ENCODE results near the gene FMNL2.

FMNL2 gene

DNA sequence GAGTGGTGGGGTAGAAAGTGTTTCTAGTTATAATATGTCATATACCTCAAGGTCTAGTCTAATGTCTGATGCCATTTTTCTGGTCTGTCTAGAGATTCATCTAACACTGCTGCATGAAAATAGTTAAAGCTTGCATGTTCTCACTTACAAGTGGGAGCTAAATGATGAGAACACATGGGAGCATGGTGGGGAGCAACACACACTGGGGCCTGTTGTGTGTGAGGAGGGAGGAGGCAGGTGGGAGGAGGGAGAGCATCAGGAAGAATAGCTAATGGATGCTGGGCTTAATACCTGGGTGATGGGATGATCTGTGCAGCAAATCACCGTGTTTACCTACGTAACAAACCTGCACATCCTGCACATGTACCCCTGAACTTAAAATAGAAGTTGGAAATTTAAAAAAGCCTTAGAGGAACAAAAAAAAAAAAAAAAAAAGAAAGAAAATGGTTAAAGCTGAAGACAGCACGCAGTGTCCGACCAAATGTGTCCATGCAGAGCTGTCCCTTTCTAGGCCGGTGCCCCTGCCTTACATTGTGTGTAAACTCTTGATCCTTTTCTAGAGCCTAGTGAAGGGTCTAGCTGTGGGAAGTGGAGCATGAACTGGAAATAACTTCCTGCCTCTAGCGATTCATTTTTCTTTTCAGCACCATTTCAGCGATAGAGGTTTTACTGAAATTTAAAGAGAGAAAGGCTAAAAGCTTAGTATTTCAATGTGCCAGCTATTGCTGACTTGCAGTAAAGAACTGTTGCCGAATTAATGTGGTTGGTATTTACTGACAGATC lies 94.0 kb downstream of the FMNL2 start:
- DNase-seq, result no peak

DNA sequence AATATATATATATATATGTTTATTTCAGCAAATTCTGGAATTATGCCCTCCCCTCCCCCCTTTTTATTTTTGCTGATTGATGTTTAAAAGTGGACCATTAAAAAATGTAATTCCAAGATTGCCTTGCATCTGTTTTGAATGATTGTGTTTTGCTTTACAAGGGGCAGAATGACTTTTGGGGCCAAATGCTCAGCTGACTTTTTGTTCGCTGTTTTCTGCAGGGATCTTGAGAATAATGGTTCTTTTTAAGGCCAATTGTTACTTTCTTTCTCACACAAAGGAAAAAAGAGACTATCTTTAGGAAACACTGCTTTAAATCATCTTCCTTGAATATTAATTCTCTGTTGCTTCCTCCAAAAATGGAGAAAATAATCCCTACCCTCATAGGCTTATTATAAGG lies 95.9 kb downstream of the FMNL2 start:
- no peak for DNase-seq

DNA sequence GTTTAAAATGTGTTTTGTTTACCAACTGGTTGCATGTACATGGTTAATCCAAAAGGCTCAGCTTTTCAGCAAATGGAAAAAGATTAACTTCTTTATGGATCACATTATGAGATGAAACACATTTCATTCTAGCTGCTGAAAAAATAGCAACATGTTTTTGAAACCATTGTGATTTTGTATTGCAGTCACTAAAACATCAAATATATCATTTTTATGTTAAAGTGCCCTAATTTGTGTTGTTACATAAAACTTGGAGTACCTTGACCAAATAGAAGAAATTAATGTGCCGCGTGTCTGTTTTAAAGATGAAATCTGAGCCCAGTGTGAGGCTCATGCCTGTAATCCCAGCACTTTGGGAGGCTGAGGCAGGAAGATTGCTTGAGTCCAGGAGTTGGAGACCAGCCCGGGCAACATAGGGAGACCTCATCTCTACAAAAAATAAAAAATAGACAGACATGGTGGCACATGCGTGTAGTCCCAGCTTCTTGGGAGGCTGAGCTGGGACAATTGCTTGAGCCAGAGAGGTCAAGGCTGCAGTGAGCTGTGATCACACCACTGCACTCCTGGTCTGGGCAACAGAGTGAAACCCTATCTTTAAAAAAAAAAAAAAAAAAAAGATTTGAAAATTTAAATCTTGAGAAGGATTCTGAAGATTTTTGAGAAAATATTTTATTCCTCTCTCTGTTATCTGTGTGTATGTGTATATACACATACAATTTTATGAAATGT lies 96.6 kb downstream of the FMNL2 start:
- no peak for DNase-seq

DNA sequence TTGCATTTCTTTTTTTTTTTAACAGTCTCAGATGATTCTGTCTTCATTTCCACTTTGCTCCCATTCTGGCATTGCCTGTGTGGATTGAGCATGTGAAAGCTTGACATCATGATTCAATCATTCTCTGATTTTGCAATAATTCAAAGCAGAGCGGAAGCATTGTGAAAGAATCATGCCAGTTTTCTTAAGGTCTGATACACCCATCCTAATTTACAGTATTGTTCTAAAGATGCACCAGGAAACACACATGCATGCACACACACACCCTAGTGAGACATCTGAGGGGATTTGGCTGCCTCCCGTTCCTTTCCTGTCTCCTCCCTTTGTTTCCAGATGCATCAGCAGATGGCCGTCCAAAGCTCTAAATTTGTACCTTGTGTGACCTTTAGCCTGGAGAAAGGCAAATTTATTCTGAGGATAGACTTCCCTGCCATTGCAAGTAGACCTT lies 97.3 kb downstream of the FMNL2 start:
- no peak for DNase-seq

DNA sequence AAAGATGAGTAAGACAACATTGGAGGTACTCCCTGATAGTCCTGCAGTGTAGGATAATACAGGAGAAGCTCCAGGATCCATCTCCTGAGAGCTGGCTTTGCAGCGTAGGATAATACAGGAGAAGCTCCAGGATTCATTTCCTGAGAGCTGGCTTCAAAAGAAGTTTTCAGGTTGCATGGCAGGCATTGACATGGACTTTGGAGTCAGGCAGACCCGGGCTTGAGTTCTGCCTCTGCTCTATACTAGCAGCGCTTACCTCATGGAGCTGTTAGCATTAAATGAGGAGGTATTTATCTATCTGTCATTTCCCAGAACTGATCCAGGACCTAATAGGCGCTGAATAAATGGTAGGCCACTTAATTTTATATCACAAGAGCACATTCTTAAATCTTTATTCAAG lies 97.8 kb downstream of the FMNL2 start:
- DNase-seq, result no peak

DNA sequence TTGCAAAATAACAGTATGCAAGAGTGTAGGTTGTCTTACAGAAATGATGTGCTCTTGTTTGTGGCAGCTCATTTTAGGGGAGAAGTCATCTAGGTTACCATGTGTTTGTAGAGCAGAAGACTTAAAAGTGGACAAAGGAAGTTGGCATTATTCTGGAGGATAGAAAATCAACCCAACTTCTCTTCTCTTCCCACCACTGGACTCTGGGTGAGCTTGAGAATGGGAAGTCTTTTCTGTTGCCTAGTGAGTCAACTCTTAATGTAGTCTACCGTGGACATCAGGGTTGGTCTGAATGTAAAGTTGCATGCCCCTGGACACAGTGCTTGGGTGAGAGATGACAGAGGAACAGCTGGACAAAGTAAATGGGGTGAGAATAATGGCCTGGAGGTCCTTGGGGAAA lies 98.3 kb downstream of the FMNL2 start:
- DNase-seq, result no peak

DNA sequence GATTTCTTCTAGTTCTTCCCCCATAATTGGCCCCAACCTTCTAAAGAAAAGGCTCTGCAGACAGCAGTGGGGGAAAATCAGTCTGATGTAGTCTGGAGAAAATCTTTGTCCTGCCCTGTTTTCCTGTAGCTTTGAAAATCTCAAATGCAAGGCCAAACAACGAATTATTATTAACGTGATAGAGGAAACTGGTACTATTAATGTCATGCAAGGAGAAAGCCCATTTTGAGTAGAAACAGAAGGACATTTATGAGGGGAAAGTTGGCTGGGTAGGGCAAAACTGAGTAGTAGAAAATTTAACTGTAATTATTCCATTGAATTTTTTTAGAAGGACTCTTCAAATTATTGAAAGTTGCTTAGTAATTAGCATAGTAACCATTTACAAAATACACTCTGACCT lies 98.8 kb downstream of the FMNL2 start:
- DNase-seq, result no peak

DNA sequence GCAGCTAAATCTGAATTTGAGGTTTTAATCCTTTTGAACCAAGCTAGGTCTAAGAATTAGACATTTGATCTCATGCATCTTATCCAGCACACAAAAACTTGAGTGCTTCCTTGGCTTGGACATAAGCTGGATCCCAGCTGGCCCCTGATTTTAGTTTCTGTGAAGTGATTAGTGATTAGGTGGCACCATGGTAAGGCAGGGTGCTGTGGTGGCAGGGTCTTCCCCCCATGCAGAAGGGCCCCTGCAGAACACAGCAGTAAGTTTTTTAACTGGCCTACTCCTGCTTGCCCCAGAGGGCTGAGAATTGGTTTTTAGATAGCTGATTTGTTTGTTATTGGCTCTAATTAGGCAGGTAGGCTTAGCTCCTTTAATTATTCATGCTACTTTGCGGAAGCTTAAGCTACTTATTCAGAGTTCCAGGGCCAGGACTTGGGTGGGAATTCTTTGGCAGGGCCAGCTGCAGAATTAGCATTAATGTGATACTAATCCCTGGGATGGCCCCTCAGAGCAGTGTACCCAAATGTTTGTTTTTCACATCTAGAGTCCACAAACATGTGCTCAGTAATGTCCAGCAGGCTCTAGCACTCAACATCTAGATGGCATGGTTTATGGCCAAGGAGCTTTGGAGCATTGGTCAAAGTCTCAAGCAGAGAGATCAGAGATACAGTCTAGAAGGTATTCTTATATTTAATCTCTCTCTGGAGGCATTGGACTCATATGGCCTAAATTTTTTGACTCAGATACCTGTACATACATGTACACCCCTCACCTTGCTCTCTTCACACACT lies 99.6 kb downstream of the FMNL2 start:
- DNase-seq, result no peak

DNA sequence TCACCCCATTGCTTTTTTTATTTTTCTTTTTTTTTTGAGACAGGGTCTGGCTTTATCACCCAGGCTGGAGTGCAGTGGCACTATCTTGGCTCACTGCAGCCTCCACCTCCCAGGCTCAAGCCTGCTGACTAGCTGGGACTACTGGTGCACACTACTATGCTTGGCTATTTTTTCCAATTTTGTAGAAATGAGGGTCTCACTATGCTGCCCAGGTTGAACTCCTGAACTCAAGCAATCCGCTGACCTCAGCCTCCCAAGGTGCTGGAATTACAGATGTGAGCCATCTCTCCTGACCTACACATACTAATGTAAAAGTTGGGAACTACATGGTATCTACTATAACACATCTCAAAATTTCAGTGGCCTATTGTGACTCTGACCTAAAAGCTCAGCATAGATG lies 101.2 kb downstream of the FMNL2 start:
- no peak for DNase-seq

DNA sequence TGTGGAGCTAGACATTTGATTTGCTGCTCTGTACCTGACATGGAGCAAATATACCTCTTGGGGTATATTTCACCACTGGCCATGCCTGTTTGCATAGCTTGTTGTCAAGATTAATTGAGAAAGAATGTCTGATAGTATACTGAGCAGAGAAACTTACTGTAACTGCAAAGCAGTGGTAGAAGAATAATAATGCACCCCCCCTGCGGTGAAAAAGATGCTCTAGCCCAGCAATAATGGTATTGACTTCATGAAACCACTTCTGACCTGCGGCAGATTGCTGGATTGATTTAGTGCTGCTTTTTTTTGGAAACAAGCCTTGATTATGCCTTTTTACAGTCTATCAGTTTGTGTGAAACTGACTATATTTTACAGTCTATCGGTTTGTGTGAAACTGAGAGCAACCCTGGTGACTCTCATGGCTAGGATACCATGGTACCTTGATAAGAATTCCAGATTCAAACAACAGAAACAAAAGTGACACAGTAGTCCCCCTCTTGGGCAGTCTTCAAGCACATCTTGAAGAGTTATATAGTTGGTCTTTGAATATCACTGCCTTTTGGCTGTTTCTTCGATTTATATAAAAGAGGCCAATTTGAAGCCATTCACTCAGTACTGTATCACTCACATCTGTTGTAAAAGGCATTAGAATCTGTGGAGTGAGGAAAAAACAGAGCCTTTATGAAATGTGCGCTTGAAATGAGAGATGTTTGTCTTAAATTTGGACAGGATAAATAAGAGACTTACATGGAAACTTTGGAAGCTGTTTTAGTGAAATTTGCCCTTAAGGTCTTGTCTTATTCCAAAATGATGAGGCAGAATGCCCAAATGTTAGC lies 102.5 kb downstream of the FMNL2 start:
- no peak for DNase-seq

DNA sequence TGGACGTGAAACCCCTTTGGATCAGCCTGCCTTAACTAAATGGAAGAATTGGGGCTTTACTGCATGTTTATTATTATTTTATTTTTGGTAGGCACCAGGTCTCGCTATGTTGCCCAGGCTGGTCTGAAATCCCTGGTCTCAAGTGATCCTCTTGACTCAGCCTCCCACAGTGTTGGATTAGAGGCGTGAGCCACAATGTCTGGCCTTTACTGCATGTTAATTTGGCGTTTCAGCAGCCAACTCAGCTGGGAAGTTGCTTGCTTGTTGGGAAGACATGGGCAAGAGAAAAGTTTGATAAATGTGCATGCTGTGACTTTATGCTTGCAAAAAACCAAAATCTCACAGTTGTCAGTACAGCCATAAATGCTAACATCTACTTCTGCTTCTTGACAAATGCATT lies 105.1 kb downstream of the FMNL2 start:
- no peak for DNase-seq

DNA sequence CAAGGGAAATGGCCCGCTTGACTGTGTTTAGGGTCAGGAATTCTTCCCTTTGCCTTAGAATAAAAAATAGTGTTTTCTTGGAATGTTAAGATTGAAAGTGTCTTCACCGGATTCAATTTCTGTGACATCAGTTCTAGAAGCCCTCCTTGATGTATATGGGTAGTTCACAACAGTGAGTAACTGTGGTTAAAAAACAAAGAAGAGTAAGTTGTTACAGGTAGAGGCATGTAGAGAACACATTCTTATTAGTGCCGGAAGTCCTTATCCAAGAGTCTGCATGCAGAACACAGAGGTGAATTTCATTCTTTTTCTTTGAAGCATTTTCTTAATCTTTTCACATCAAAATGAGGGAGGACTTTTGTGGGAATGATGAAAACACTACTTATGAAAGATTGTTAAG lies 105.5 kb downstream of the FMNL2 start:
- DNase-seq, result no peak

DNA sequence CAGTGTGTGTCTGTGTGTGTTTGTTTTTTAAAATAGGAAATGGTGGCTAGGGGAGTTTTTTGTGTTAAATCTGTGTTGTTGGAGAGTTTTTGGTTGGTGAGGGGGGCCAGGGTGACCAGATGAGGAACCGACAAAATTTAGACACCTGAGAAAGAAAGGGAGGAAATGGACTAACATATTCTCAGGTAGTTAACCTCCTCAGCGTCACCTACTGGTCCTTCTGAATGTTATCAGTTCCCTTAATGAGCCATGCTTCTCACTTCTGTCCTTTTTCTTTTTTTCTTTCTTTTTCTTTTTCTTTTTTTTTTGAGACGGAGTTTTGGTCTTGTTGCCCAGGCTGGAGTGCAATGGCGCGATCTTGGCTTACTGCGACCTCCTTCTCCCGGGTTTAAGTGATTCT lies 107.0 kb downstream of the FMNL2 start:
- no peak for DNase-seq

DNA sequence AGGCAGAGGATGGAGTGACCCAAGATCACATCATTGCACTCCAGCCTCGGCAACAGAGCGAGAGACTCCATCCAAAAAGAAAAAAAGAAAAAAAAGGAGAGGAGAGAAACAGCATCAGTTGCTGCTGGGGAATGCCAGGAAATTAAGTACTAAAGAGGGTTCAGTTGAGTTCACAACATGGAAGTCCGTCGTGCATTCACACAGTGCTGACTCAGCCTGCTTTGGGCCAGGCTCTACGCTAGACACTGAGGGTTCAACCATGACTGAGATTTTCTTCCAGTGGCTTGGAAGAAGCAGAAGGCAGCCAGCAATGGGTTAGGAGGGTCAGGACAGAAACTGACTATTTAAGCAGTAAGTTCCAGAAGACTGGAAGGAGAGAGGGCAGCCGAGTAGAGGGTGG lies 108.8 kb downstream of the FMNL2 start:
- no peak for DNase-seq

DNA sequence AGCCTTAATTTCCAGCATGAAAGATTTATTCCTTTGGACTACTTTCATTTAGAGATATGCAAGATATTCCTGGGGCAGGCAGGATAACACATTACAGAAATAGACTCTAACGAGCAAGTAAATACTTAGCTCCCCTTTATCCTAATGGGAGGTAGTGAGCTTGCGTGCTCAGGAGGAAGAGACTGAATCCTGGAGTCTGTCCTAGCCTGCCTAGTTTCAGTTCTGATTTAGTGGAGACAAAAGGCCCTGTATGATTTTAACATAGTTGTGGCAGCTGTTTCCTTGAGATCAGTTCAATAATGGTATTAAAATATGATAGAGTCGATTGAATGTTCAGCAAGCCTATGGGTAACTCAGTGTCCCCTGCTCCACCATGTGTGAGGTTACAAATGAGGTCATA lies 109.5 kb downstream of the FMNL2 start:
- no peak for DNase-seq

DNA sequence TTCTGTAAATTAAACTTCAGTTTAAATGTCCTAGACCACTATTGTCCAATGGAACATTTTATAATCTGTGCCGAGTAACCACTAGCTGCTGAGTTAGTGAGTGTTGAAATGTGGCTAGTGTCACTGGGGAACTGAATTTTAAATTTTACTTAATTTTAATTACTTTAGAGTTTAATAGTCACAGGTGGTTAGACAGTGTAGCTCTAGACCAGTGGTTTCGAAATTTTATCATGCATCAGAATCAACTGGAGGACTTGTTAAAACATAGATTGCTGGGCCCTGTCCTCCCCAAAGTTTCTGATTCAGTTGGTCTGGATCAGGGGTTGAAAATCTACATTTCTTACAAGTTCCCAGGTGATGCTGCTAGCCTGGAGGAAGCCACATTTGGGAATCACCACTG lies 110.4 kb downstream of the FMNL2 start:
- DNase-seq, result no peak

DNA sequence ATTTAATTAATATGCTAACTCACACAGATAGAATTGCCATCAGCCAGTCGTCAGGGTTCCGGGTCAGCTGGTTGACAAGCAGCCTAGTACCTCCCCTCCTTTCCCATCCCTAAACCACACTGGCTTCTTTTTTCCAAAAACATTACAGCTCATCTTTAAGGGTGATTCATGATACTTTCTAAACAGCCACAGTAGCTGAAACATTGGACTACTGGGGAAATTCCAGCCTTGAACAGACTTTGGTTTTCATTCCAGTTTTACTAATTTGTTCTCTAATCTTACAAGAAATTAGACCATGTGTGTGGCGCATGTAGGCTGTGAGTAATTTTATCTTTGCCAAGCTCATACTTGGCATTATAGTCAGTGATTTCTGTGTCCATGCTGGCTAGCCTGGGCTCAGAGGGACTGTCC lies 110.8 kb downstream of the FMNL2 start:
- no peak for DNase-seq

DNA sequence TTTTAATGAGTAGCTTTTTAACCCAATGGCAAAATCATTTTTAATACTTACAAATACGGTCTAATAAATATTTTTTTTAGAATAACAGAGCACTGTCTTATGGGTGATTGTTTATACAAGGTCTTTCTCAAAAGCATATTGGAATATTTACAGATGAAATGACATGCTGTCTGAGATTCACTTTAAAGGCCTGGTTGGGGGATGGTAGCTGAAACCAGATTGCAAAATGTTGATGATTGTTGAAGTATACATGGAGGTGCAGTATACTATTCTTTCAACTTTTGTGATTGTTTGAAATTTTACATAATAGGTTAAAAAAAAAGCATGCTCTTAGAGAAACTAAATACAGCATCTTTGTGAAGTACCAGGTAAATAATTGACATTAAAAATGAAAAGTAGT lies 111.2 kb downstream of the FMNL2 start:
- DNase-seq, result no peak

DNA sequence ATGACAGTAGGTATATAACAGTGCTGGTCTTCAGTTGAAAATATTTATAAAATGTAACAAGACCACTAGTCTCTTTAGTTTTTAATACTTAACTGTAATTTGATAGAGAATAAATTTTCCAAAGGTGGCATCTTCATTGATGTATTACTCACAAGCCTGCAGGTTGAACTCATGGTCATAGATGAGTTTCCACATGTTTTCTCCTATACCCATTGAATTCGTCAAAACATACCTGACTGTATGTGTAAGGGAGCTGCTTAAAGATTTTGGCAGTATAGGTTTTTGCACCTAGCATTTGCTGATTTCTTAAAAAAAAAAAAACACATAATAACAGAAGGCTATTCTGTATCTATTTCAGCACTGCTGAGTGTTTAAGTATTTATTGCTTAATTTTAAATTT lies 112.9 kb downstream of the FMNL2 start:
- no peak for DNase-seq

DNA sequence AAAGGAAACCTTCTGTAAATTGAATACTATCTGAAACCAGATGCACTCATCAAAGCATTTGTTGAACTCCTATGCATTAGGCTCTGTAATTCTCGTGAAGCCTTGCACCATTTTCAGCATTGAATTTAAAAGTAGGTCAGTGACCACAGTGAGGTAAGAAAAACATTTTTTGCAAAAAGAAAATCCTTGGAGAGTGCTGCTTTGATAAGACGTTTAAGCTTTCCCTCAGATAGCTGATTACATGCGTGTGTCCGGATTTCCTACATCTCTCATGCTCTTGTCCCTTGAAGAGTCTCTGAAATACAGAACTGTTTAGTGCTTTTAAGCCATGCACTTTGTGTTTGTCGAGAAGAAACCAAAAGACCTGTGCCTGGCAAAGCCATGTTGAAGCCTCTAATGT lies 113.6 kb downstream of the FMNL2 start:
- DNase-seq, result no peak

DNA sequence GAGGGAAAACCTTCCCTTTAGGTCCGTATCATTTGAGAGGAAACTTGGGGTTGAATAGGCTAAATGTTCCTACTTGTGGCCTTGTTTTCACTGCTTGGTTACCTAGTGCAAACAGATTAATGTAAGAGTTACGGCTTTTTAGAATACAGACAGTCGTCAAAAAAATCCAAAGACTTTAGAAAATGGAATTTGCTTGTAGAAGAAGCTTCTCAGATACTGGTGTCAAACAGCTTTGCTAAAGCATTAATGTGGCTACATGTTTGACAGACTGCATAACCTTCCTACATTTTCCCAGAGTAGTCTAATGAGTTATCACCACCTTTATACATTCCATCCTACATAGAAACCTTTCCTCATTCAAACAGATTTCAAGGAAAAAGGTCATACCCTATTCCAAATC lies 114.6 kb downstream of the FMNL2 start:
- DNase-seq, result no peak

DNA sequence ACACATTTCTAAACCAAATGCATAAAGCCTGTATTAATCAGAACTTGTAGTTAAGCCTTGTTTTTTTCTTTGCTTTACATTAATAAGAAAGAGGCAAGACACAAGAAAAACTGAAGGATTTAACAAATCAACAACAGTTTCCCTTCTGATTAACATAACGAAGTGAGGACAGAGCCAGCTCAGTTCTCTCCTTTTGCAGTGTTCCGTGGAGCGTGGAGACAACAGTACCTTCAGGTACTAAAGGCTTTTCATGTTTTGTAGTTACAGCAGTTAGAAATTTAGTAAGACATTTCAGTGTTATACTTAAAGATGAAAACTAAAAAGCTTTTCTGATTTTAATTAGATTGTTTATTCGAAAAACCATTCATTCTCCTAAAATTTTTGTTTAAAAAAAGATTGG lies 115.2 kb downstream of the FMNL2 start:
- DNase-seq, result no peak
